OCI-LY3 (cell line): Measurements from ENCODE around the gene ARCN1.

Experiments used
- H2AFZ ChIP-seq: fragments of 200-600, 300-600 bp; shearing (Covaris generic); 2 replicates; pipeline ENCODE4 v1.6.0; 2014; ENCODE audit warnings: antibody characterized with exemption, low read depth, low read length
- H3K27ac ChIP-seq: fragments of 200-600, 300-600 bp; sonication (generic); 2 replicates; pipeline ENCODE4 v1.5.1; 2014; ENCODE audit warnings: mild to moderate bottlenecking, low read length, moderate library complexity, mixed read lengths
- H3K27me3 ChIP-seq: fragments of 200-600, 300-600 bp; sonication (generic); 2 replicates; pipeline ENCODE4 v1.6.1; 2014; ENCODE audit warnings: low read depth, low read length, mixed read lengths
- H3K36me3 ChIP-seq: fragments of 200-600, 300-600 bp; sonication (generic); replicated peaks from 2 replicates; pipeline ENCODE3; 2014; ENCODE audit warnings: low read depth, low read length, mixed read lengths
- H3K4me1 ChIP-seq: fragments of 300-600, 200-600 bp; sonication (generic); 2 replicates; pipeline ENCODE4 v1.6.1; 2014; ENCODE audit warnings: low read length, mixed read lengths
- H3K4me2 ChIP-seq: fragments of 200-600, 300-600 bp; sonication (generic); 2 replicates; pipeline ENCODE4 v1.6.1; 2014; ENCODE audit warnings: low read length, mixed read lengths
- H3K4me3 ChIP-seq: fragments of 300-600, 200-600 bp; sonication (generic); 2 replicates; pipeline ENCODE4 v1.5.1; 2014; ENCODE audit warnings: antibody characterized with exemption, mild to moderate bottlenecking, low read length, moderate library complexity
- H3K79me2 ChIP-seq: fragments of 300-600, 200-600 bp; shearing (Covaris generic); 2 replicates; pipeline ENCODE4 v1.6.1; 2014; ENCODE audit warnings: mild to moderate bottlenecking, low read length, mixed read lengths
- H3K9ac ChIP-seq: fragments of 300-600, 200-600 bp; shearing (Covaris generic); 2 replicates; pipeline ENCODE4 v1.6.0; 2014; ENCODE audit warnings: mild to moderate bottlenecking, low read length, moderate library complexity
- H3K9me3 ChIP-seq: fragments of 200-600, 300-600 bp; shearing (Covaris generic); 2 replicates; pipeline ENCODE4 v1.6.1; 2014; ENCODE audit warnings: low read length, mixed read lengths; ENCODE audit not compliant: insufficient read depth
- H4K20me1 ChIP-seq: fragments of 200-600, 300-600 bp; sonication (generic); 2 replicates; pipeline ENCODE4 v1.6.1; 2016; ENCODE audit warnings: low read length, mixed read lengths; ENCODE audit not compliant: insufficient read depth
- CTCF ChIP-seq: fragments of 200-600, 300-600 bp; sonication (generic); IDR thresholded peaks from 2 replicates; pipeline ENCODE4 v1.5.1; 2014; ENCODE audit warnings: antibody characterized with exemption, low read length, low read depth
- EZH2phosphoT487 ChIP-seq: fragments of 200-600 bp; shearing (Covaris generic); IDR thresholded peaks from 2 replicates; pipeline ENCODE4 v1.6.1; 2018; ENCODE audit warnings: antibody characterized with exemption, mixed run types, low read depth

ARCN1 gene

GRCh38 chr11:118618115-118618990 lies 46.1 kb downstream of the ARCN1 start:
- no peak for TF ChIP-seq EZH2phosphoT487
- TF ChIP-seq CTCF: no peak
- Histone ChIP-seq H3K9me3 (no peaks in the 10 kb centered on the region), H3K9ac (no peak overlapping the region), H3K4me1 (peaks cover 9% of the 10 kb centered on the region), H3K4me3 (no peak overlapping the region), H3K27ac (no peak overlapping the region), H3K4me2 (no peak overlapping the region), H3K36me3 (no peaks in the 10 kb centered on the region), H4K20me1 (no peaks in the 10 kb centered on the region), H3K79me2 (no peaks in the 10 kb centered on the region), H2AFZ (no peak overlapping the region), H3K27me3 (no peaks in the 10 kb centered on the region)

GRCh38 chr11:118618991-118619375 lies 46.8 kb downstream of the ARCN1 start:
- Histone ChIP-seq H4K20me1 (no peaks in the 10 kb centered on the region), H3K79me2 (no peaks in the 10 kb centered on the region), H3K9me3 (no peaks in the 10 kb centered on the region), H3K4me1 (peaks cover 9% of the 10 kb centered on the region), H3K4me2 (no peak overlapping the region), H3K9ac (no peak overlapping the region), H3K27me3 (no peaks in the 10 kb centered on the region), H2AFZ (no peak overlapping the region), H3K36me3 (no peaks in the 10 kb centered on the region), H3K4me3 (no peak overlapping the region), H3K27ac (no peak overlapping the region)
- TF ChIP-seq EZH2phosphoT487: no peak
- no peak for TF ChIP-seq CTCF

- Histone ChIP-seq H3K9me3 (no peaks in the 10 kb centered on the region), H3K9ac (no peak overlapping the region), H3K4me2 (no peak overlapping the region), H3K27ac (no peak overlapping the region), H4K20me1 (no peaks in the 10 kb centered on the region), H3K79me2 (no peaks in the 10 kb centered on the region), H3K4me1 (peaks cover 9% of the 10 kb centered on the region), H2AFZ (no peak overlapping the region), H3K36me3 (no peaks in the 10 kb centered on the region), H3K27me3 (no peaks in the 10 kb centered on the region), H3K4me3 (no peak overlapping the region)
- no peak for TF ChIP-seq CTCF
- no peak for TF ChIP-seq EZH2phosphoT487
Observed at GRCh38 chr11:118619444-118620197, 47.4 kb downstream of the ARCN1 start.

GRCh38 chr11:118620529-118621070 lies 48.4 kb downstream of the ARCN1 start:
- peak overlapping the region; percentile 78 for H3K4me3 ChIP-seq
- H3K9ac ChIP-seq: peak overlapping the region; percentile 60
- H3K27ac ChIP-seq: no peak overlapping the region
- no peaks in the 10 kb centered on the region for H3K79me2 ChIP-seq
- H3K4me1 ChIP-seq: peaks cover 9% of the 10 kb centered on the region
- no peaks in the 10 kb centered on the region for H3K9me3 ChIP-seq
- H3K36me3 ChIP-seq: no peaks in the 10 kb centered on the region
- H2AFZ ChIP-seq: peak overlapping the region; percentile 68
- H4K20me1 ChIP-seq: no peaks in the 10 kb centered on the region
- no peaks in the 10 kb centered on the region for H3K27me3 ChIP-seq
- H3K4me2 ChIP-seq: peak overlapping the region; percentile 89
- TF ChIP-seq CTCF (no peak), EZH2phosphoT487 (no peak)
